Endothelial cell of umbilical vein (primary cell): ENCODE results near the gene CHGA. TPM values are rescaled to one million over a fixed set of nuclear protein-coding genes. Genes with fewer than 3 reads are reported as not detected.

Source experiments
- BruUV-seq: library from RNA; stranded (reverse); fragments of 400-500 nt; replicated peaks from 2 replicates; lab custom pipeline; 2021; lab: Mats Ljungman, UMichigan
- CTCF ChIA-PET: fragments of 300-600, 350-600 bp; sonication (Branson Sonifier 250); formaldehyde crosslinking; loops from one replicate; lab custom pipeline; 2021; ENCODE audit warnings: antibody characterized with exemption, inconsistent platforms; lab: Charles Lee
- POLR2A ChIA-PET: fragments of 300-600, 350-600 bp; sonication (Branson Sonifier 250); formaldehyde crosslinking; loops from one replicate; lab custom pipeline; 2021; ENCODE audit warnings: antibody characterized with exemption, inconsistent platforms; lab: Charles Lee
- DNase-seq: peaks from one replicate; pipeline ENCODE4 v3.0.0-alpha.2; 2011; ENCODE audit warnings: low read depth, low spot score
- FAIRE-seq: peaks from 2 replicates; lab custom pipeline; 2011; peaks lifted over from hg19 to GRCh38; lab: Jason Lieb, UNC
- H2AFZ ChIP-seq: 2 replicates; pipeline ENCODE4 v1.6.0; 2012; ENCODE audit warnings: low read depth, low read length, control low read depth, inconsistent platforms
- H3K27ac ChIP-seq: 2 replicates; pipeline ENCODE4 v1.5.1; 2011; ENCODE audit warnings: low read depth, mild to moderate bottlenecking, control low read depth, low read length, moderate library complexity; ENCODE audit not compliant: insufficient read depth
- H3K27me3 ChIP-seq, 2 experiments: 2 replicates each; pipeline versions ENCODE4 v1.6.0 to v1.6.1; 2011; ENCODE audit warnings: low read length in 2 of 2, mixed read lengths in 1 of 2; ENCODE audit not compliant: control insufficient read depth in 2 of 2, insufficient read depth in 2 of 2
- H3K36me3 ChIP-seq, 2 experiments: 2 replicates in 1 of 2; 3 replicates in 1 of 2; pipeline ENCODE4 v1.5.1; 2011; ENCODE audit warnings: low read length in 2 of 2, mild to moderate bottlenecking in 1 of 2, moderate library complexity in 1 of 2; ENCODE audit not compliant: control insufficient read depth in 2 of 2, insufficient read depth in 2 of 2; ENCODE audit errors: extremely low read depth in 1 of 2
- H3K4me1 ChIP-seq: 3 replicates; pipeline ENCODE4 v1.5.1; 2011; ENCODE audit warnings: mild to moderate bottlenecking, low read length; ENCODE audit not compliant: control insufficient read depth, insufficient read depth; ENCODE audit errors: extremely low read depth
- H3K4me2 ChIP-seq: 2 replicates; pipeline ENCODE4 v1.6.1; 2011; ENCODE audit warnings: low read length, control low read depth, mixed read lengths; ENCODE audit not compliant: insufficient read depth
- H3K4me3 ChIP-seq, 3 experiments: fragments of 200-600 bp in 1 of 3; sonication (generic), shearing (Covaris generic) in 1 of 3; replicated peaks in 1 of 3; 2 replicates each; pipeline ENCODE4 v1.5.1; 2011 to 2016; ENCODE audit warnings: control low read depth in 3 of 3, low read length in 3 of 3, mild to moderate bottlenecking in 2 of 3, inconsistent platforms in 1 of 3, low read depth in 1 of 3, moderate library complexity in 1 of 3; ENCODE audit not compliant: insufficient read depth in 1 of 3
- H3K79me2 ChIP-seq: 2 replicates; pipeline ENCODE4 v1.6.0; 2012; ENCODE audit warnings: low read length, inconsistent platforms; ENCODE audit not compliant: control insufficient read depth, insufficient read depth
- H3K9ac ChIP-seq: replicated peaks from 2 replicates; pipeline ENCODE3; 2011; ENCODE audit warnings: low read length, control low read depth; ENCODE audit not compliant: insufficient read depth; ENCODE audit errors: extremely low read depth
- H3K9me1 ChIP-seq: replicated peaks from 3 replicates; pipeline ENCODE4 v1.6.0; 2011; ENCODE audit warnings: mild to moderate bottlenecking, low read length; ENCODE audit not compliant: control insufficient read depth, insufficient read depth; ENCODE audit errors: extremely low read depth
- H3K9me3 ChIP-seq: replicated peaks from 2 replicates; pipeline ENCODE4 v1.5.1; 2012; ENCODE audit warnings: low read length, inconsistent platforms; ENCODE audit not compliant: control insufficient read depth, insufficient read depth
- H4K20me1 ChIP-seq: replicated peaks from 2 replicates; pipeline ENCODE3; 2011; ENCODE audit warnings: mild to moderate bottlenecking, low read length; ENCODE audit not compliant: control insufficient read depth, insufficient read depth; ENCODE audit errors: extremely low read depth
- EZH2 ChIP-seq: IDR thresholded peaks from 2 replicates; pipeline ENCODE4 v1.6.1; 2012; ENCODE audit warnings: borderline replicate concordance, low read depth, mild to moderate bottlenecking, moderate library complexity, low read length, inconsistent platforms; ENCODE audit not compliant: severe bottlenecking
- FOS ChIP-seq: IDR thresholded peaks from 2 replicates; pipeline ENCODE4 v1.6.1; 2011; ENCODE audit warnings: mild to moderate bottlenecking, low read length, moderate library complexity, borderline replicate concordance; ENCODE audit not compliant: insufficient read depth
- MYC ChIP-seq: IDR thresholded peaks from one replicate; pipeline ENCODE4 v1.6.1; 2011; ENCODE audit warnings: mild to moderate bottlenecking, low read depth, low read length
- POLR2A ChIP-seq: IDR thresholded peaks from 2 replicates; pipeline ENCODE4 v1.6.1; 2012; ENCODE audit warnings: low read depth, mild to moderate bottlenecking, control low read depth, low read length
- POLR2AphosphoS5 ChIP-seq: IDR thresholded peaks from 2 replicates; pipeline ENCODE4 v1.6.1; 2012; ENCODE audit warnings: low read depth, mild to moderate bottlenecking, control low read depth, low read length, moderate library complexity; ENCODE audit not compliant: insufficient read depth
- dilution Hi-C: fragments of 300-500 bp; cut with MboI; formaldehyde crosslinking; loops from one replicate; pipeline ENCODE4 v1.15.0; 2019; ENCODE audit warnings: low sequenced_read_pairs; ENCODE audit not compliant: extremely low pct_ligation_motif_present
- intact Hi-C: fragments of 100-400 bp; cut with micrococcal nuclease; formaldehyde crosslinking; loops from one replicate; pipeline ENCODE4 v1.10.0; 2022
- polyA plus RNA-seq, 4 experiments: library from polyadenylated mRNA; depleted of rRNA in 3 of 4; stranded (reverse) in 3 of 4; unstranded in 1 of 4; fragments of >200 nt; gene quantifications; 2 replicates each; pipeline versions ENCODE4 v1.2.1 to v1.2.3, GENCODE V29; 2011 to 2012; ENCODE audit warnings: missing spikeins in 1 of 4
- total RNA-seq: library from RNA; stranded (reverse); gene quantifications from 2 replicates; pipeline ENCODE4 v1.2.3, GENCODE V29; 2021

The CHGA gene
- total and polyA plus RNA-seq, 2 donors (not counting 3 experiments of a cell fraction or from before 2014, with no cell fraction given) = not detected

DNA sequence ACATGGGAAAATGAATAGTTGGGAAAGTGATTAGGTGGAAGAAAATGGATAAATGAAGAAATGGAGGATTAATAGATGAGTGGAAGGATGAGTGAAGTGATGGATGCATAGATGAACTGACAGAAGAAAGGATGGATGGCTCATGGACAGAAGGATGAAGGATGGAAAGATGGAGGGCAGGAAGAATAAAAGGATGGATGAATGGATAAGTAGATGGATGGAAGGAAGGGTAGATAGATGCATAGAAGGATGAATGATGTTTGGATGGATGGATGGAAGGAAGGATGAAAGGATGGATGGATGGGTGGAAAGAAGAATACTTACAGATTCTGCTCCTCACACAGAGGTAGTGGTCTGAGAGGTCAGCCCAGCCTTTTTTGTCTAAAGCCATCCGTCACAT, 35.8 kb upstream of the CHGA start:
- no peak for DNase-seq
- H3K27me3 ChIP-seq = peaks cover 0 to 2% of the 10 kb centered on the region in 2 experiments
- H4K20me1 ChIP-seq = no peaks in the 10 kb centered on the region
- no peak overlapping the region for H3K4me2 ChIP-seq
- FAIRE-seq = no peak
- no peaks in the 10 kb centered on the region for H3K36me3 ChIP-seq
- CTCF ChIA-PET = interaction anchor here (1.1 kb wide), 1 partner anchor 198 kb away, joined by 3 read pairs; no protein-coding TSS in a partner anchor
- no TSS peak for BruUV-seq
- intact Hi-C loops = no loop called here
- no peaks in the 10 kb centered on the region for H3K4me1 ChIP-seq
- H3K79me2 ChIP-seq = no peaks in the 10 kb centered on the region
- no peak overlapping the region for H3K9ac ChIP-seq
- no peak overlapping the region for H3K27ac ChIP-seq
- no peak overlapping the region for H2AFZ ChIP-seq
- TF ChIP-seq POLR2AphosphoS5 (no peak), POLR2A (no peak), MYC (no peak), FOS (no peak)
- H3K9me1 ChIP-seq = no peaks in the 10 kb centered on the region
- no peaks in the 10 kb centered on the region for H3K9me3 ChIP-seq
- dilution Hi-C loops = no loop called here
- no peak overlapping the region for H3K4me3 ChIP-seq
- POLR2A ChIA-PET = no interaction called here

DNA sequence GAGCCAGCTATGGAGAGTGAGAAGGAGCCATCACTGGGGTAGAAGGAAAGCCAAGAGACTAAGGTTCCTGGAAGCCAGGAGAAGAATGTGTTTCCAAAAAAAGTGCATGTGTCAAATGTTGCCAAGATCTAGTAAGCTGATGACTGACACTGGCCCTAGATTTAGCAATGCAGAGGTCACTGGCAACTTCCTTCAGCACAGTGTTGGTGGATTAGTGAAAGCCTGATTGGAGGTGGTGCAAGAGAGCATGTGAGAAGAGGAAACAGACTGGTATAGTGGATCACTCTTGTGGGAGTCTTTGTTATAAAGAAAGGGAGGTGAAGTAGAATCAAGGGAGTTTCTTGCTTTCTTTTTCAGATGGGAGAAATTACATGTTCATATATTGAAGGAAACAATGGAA, 34.1 kb upstream of the CHGA start:
- intact Hi-C loops (no loop called here), dilution Hi-C loops (no loop called here)
- Histone ChIP-seq H3K27ac (no peak overlapping the region), H3K79me2 (no peaks in the 10 kb centered on the region), H2AFZ (no peak overlapping the region), H3K27me3 (peaks cover 0 to 2% of the 10 kb centered on the region in 2 experiments), H3K4me1 (no peaks in the 10 kb centered on the region), H3K4me3 (no peak overlapping the region), H3K9me1 (no peaks in the 10 kb centered on the region), H3K9ac (no peak overlapping the region), H3K9me3 (no peaks in the 10 kb centered on the region), H4K20me1 (no peaks in the 10 kb centered on the region), H3K4me2 (no peak overlapping the region), H3K36me3 (no peaks in the 10 kb centered on the region)
- no peak for FAIRE-seq
- ChIA-PET CTCF (no interaction called here), POLR2A (no interaction called here)
- no peak for DNase-seq
- TF ChIP-seq POLR2A (no peak), EZH2 (no peak)
- BruUV-seq = no TSS peak
